ENCODE results near the gene FOXL2NB. TPM values are rescaled to one million over a fixed set of nuclear protein-coding genes. Genes with fewer than 3 reads are reported as not detected.

The FOXL2NB gene
- total RNA-seq: not detected

DNA sequence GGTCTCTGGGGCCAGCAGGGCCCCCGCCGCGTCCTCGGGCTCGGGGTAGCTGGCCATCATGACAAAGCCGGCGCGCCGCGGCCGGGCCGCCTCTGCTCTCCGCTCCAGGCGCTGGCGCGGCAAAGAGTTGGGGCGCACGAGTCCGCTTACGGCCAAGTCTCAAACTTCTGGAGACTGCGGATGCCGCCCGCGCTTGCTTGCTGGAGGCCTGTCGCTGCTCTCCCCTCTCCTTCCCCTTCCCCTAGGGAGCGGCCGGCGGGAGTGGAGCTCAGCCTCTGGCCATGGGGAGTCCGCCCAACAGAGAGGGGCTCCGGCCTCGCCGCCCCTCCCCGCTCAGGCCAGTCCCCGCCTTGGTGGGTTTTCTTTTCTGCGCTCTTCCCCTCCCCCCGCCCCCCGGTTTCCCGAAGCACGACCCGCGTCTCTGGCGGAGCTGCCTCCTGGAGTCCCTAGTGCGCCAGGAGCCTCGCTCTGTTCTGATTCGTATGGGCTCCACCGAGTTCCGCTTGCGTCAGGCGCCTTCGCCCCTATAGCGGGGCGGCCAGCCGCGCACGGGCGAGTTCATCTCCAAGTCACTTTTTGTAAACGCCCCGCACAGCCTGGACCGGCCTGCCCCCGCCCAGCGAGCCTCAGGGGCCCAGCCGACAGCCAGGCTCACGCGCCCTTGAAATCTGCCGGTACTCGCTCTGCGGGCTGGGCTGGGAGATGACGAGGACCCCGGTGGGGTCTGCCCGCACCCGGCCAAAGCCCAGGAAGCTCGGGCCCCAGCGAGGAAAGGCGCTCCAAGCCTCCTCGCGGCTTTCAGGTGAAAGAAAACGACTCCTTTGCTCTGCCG is at the start of gene FOXL2NB, which contains the start of gene FOXL2:
FOXL2NB (plus strand) TSS at position 555 of the 832 bp plus-strand sequence; CDS start at position 703, 148 bp downstream.
FOXL2 (minus strand) TSS at position 475 of the 832 bp plus-strand sequence; CDS start at position 60, 415 bp downstream.
- Mint-ChIP-seq H3K36me3 (peaks cover 3% of the 10 kb centered on the region), H3K27ac (peak within 1 kb of the TSS; percentile 58), H3K27me3 (peaks cover 85% of the 10 kb centered on the region), H3K9me3 (no peaks in the 10 kb centered on the region), H3K4me3 (peak within 1 kb of the TSS; percentile 72), H3K4me1 (peaks cover 18% of the 10 kb centered on the region)
- POLR2A ChIA-PET: no interaction called here
- ATAC-seq (ENCODE audit: low read depth) (peak; percentile 30), DNase-seq (peak; percentile 41)

DNA sequence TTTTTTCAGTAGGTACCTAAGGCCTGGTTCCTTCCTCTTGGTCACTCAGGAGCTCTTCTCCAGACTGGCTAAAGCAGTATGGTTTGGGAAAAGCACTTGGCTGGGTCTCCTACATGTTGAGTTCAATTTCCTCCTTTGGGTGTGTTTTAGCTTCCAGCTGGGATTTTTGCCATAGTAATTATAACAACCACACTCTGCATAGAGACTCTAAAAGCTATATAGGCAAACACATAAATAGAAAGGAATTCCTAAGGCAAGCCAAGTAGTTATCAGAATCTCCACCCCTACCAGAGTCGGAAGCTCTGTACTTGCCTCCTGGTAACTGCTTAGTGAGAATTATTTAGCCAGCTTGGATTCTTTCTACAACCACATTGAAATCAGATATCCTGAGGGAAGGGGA is 48.7 kb upstream of the FOXL2NB start:
- Mint-ChIP-seq H3K36me3 (no peaks in the 10 kb centered on the region), H3K27me3 (peaks cover 2% of the 10 kb centered on the region), H3K4me1 (no peaks in the 10 kb centered on the region), H3K27ac (no peak overlapping the region), H3K9me3 (no peaks in the 10 kb centered on the region), H3K4me3 (no peak overlapping the region)
- POLR2A ChIA-PET: no interaction called here
- no peak for DNase-seq
- no peak for ATAC-seq (ENCODE audit: low read depth)

DNA sequence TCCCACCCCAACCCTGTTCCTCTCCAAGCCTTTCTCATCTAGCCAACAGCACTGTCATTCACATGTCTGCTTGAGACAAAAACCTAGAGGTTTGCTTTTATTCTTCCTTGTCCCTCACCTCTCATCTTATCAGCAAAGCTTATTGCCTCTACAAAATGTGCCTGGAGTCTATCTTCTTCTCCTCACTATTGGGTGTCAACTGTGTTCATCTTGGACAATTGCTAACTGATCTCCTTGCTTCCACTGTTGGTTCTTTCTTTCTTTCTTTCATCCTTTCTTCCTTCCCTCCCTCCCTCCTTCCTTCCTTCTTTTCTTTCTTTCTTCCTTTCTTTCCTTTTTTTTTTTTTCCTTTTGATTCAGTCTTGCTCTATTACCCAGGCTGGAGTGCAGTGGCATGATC is 48.3 kb upstream of the FOXL2NB start:
- Mint-ChIP-seq H3K27me3 (peaks cover 2% of the 10 kb centered on the region), H3K36me3 (no peaks in the 10 kb centered on the region), H3K9me3 (no peaks in the 10 kb centered on the region), H3K4me3 (no peak overlapping the region), H3K4me1 (no peaks in the 10 kb centered on the region), H3K27ac (no peak overlapping the region)
- ATAC-seq (ENCODE audit: low read depth) (no peak), DNase-seq (no peak)
- POLR2A ChIA-PET: no interaction called here

DNA sequence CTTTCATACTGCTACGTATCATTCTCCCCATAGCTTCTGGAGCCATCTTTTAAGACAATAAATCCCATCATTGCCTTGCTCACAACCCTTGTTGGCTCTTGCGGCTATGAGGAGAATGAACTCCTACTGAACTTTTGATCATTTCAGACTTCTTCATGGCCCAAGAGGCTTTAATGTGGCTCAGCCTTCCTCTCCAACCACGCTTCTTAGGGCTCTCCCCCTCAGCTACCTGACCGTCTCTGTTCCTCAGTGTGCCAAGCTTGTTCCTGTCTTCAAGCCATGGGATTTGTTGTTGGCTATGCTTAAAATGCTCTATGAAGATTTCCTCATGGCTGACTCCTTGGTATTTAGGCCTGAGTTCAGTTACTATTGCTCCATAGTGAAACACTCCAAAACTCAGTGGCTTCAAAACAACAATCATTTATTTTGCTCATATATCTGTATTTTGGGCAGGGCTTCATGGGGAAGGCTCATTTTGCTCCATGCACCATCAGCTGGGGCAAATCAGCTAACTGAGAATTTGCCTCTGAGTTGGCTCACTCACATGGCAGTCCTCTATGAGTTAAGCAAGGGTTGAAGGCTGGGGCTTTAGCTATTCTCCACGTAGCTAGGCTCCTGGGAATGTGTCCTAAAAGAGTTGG is 47.5 kb upstream of the FOXL2NB start:
- Mint-ChIP-seq H3K4me1 (no peaks in the 10 kb centered on the region), H3K4me3 (no peak overlapping the region), H3K9me3 (no peaks in the 10 kb centered on the region), H3K27me3 (peaks cover 2% of the 10 kb centered on the region), H3K27ac (no peak overlapping the region), H3K36me3 (no peaks in the 10 kb centered on the region)
- POLR2A ChIA-PET: no interaction called here
- no peak for ATAC-seq (ENCODE audit: low read depth)
- no peak for DNase-seq

DNA sequence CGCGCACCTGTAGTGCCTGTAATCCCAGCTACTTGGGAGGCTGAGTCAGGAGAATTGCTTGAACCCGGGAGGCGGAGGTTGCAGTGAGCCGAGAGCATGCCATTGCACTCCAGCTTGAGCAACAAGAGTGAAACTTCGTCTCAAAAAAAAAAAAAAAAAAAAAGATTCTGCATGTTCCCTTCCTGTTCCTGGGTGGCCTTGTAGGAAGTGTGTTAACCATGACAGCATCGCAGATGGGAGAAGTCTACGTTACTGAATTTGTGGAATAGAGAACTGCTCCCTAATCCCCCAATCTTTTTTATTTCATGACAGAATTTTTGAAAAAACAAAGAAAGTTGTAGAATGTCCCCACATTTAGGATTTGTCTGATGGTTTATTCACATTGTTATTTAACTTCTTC is 45.5 kb upstream of the FOXL2NB start:
- Mint-ChIP-seq H3K27ac (no peak overlapping the region), H3K36me3 (no peaks in the 10 kb centered on the region), H3K27me3 (peaks cover 2% of the 10 kb centered on the region), H3K9me3 (no peaks in the 10 kb centered on the region), H3K4me3 (no peak overlapping the region), H3K4me1 (no peaks in the 10 kb centered on the region)
- DNase-seq (no peak), ATAC-seq (ENCODE audit: low read depth) (no peak)
- POLR2A ChIA-PET: no interaction called here

DNA sequence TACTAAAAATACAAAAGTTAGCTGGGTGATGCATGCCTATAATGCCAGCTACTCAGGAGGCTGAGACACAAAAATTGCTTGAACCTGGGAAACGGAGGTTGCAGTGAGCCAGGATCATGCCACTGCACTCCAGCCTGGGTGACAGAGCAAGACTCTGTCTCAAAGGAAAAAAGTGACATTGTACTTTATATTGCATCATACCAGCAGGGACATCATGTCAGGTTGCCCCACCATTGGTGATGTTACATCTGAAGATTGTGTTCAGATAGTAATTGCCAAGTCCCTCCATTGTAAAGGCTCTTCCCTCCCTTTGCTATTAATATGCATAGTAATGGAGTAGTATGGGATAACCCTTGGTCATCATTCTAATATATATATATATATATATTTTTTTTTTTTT is 44.8 kb upstream of the FOXL2NB start:
- ATAC-seq (ENCODE audit: low read depth) (no peak), DNase-seq (no peak)
- Mint-ChIP-seq H3K4me3 (no peak overlapping the region), H3K9me3 (no peaks in the 10 kb centered on the region), H3K4me1 (no peaks in the 10 kb centered on the region), H3K27ac (no peak overlapping the region), H3K36me3 (no peaks in the 10 kb centered on the region), H3K27me3 (peaks cover 2% of the 10 kb centered on the region)
- POLR2A ChIA-PET: no interaction called here

DNA sequence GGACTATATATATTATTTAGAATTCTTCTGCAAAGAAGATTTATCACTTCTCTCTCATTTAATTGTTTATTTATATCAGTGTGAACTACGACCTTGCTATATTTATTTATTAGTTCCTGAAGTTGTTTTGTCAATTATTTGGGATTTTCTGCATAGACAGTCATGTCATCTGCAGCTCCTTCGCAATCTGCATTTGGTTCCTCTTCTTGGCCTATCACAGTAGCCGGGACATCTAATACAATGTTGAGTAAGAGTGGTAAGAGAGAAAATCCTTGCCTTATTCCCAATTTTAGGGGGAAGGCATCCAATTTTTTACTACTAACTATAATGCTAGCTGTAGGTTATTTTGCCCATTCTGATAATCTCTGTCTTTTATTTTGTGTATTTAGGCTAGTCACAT is 39.5 kb upstream of the FOXL2NB start:
- Mint-ChIP-seq H3K36me3 (no peaks in the 10 kb centered on the region), H3K9me3 (no peaks in the 10 kb centered on the region), H3K27ac (no peak overlapping the region), H3K4me3 (no peak overlapping the region), H3K27me3 (peaks cover 10% of the 10 kb centered on the region), H3K4me1 (no peaks in the 10 kb centered on the region)
- POLR2A ChIA-PET: no interaction called here
- ATAC-seq (ENCODE audit: low read depth) (no peak), DNase-seq (no peak)

DNA sequence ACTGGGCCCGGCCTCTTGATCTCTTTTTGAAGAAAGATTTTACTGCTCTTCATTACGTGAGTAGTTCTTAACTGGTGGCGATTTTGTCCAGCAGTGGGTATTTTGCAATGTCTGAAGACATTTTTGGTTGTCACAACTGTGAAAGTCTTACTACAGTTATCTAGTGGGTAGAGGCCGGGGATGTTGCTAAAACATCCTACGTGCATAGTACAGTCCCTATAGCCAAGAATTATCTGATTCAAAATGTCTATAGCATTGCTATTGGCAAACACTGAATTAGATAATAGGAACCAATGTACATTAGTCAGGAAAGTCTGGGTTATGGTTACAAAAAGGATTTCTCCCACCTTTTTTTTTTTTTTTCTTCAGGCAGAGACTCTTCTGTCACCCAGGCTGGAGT is 38.2 kb upstream of the FOXL2NB start:
- Mint-ChIP-seq H3K9me3 (no peaks in the 10 kb centered on the region), H3K27me3 (peaks cover 12% of the 10 kb centered on the region), H3K36me3 (no peaks in the 10 kb centered on the region), H3K4me3 (no peak overlapping the region), H3K27ac (no peak overlapping the region), H3K4me1 (no peaks in the 10 kb centered on the region)
- DNase-seq: no peak
- no peak for ATAC-seq (ENCODE audit: low read depth)
- POLR2A ChIA-PET: interaction anchor here (0.7 kb wide), 1 partner anchor 74 kb away, joined by 5 read pairs; the partner anchor contains the start of gene PIK3CB

DNA sequence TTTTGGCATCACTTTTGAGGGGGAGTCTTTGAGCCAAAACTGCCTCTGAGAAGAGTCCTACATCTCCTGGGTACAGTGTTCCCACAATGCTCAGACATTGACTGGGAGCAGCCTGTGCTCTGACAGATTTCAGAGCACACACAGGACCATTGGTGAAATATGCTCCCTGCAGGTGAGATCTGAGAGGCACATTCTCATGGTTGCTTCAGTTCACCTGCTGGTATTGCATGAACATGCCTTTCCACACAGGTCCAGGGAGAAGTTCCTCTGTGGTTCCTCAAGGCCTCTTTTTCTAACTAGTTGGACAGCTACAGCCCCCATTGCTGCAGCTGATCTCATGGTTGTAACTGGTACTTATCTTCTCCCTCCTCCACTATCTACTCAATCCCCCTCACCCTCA is 37.1 kb upstream of the FOXL2NB start:
- no peak overlapping the region for H3K27ac Mint-ChIP-seq
- no peaks in the 10 kb centered on the region for H3K36me3 Mint-ChIP-seq
- H3K9me3 Mint-ChIP-seq: no peaks in the 10 kb centered on the region
- POLR2A ChIA-PET: no interaction called here
- no peak for ATAC-seq (ENCODE audit: low read depth)
- H3K27me3 Mint-ChIP-seq: peaks cover 13% of the 10 kb centered on the region
- H3K4me3 Mint-ChIP-seq: no peak overlapping the region
- H3K4me1 Mint-ChIP-seq: peaks cover 1% of the 10 kb centered on the region
- no peak for DNase-seq

DNA sequence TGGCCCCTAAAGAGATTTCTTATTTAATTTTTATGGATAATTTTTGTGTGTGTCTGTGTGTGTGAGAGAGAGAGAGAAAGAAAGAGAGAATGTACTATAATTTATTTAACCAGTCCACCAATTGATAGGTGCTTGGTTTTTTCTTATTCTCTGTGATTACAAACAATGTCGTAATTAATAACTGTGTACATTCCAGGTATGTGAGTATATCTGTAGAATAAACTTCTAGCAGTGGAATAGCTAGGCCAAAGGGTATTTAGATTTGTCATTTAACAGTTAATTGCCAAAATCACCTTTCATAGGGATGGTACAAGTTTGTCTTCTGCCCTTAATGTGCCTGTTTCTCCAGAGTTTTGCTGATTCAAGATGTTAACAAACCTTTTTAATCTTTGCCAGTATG is 35.4 kb upstream of the FOXL2NB start:
- no peaks in the 10 kb centered on the region for H3K36me3 Mint-ChIP-seq
- no peak overlapping the region for H3K4me3 Mint-ChIP-seq
- POLR2A ChIA-PET: no interaction called here
- peaks cover 16% of the 10 kb centered on the region for H3K27me3 Mint-ChIP-seq
- no peak overlapping the region for H3K27ac Mint-ChIP-seq
- no peak for ATAC-seq (ENCODE audit: low read depth)
- H3K9me3 Mint-ChIP-seq: no peaks in the 10 kb centered on the region
- peaks cover 4% of the 10 kb centered on the region for H3K4me1 Mint-ChIP-seq
- DNase-seq: no peak

DNA sequence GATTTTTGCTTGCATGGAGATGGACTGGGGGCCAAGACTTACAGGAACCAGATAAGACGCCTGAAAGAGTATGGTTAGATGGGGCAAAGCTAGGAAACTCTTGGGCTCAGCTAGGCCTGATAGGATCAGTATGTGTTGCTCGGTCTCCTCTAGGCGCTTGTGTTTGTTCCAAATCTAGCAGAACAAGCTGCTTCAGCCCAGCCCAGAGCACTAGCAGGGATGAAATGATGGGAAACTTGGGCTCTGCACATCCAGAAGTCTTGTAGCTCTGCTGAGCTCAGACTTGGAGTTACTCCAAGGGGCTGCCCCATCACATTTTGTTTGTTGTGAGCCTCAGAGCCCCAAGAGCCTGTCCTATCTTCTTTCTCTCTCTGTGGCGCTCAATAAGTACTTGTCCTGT is 34.8 kb upstream of the FOXL2NB start:
- Mint-ChIP-seq H3K27ac (no peak overlapping the region), H3K27me3 (peaks cover 18% of the 10 kb centered on the region), H3K9me3 (no peaks in the 10 kb centered on the region), H3K4me1 (peaks cover 4% of the 10 kb centered on the region), H3K4me3 (no peak overlapping the region), H3K36me3 (no peaks in the 10 kb centered on the region)
- no peak for DNase-seq
- no peak for ATAC-seq (ENCODE audit: low read depth)
- POLR2A ChIA-PET: interaction anchor here (0.6 kb wide), 1 partner anchor 315 kb away, joined by 4 read pairs; no protein-coding TSS in a partner anchor

DNA sequence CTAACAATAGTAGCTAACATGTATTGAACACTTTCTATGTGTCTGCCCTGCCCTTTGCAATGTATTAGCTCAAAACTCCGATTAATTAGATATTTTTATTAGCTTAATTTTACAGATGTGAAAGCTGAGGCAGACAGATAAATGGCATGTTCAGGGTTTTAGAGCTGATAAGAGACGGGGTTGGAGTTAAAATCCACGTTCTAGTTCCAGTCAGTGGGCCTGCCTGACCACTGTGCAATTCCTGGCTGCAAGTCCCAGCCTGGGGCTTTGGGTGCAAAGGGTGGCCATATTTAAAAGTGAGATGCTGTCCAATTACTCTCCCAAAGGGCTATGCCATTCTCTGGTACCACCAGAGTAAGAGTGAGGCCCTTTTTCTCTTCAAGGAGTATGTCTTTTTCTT is 33.3 kb upstream of the FOXL2NB start:
- Mint-ChIP-seq H3K27ac (no peak overlapping the region), H3K4me1 (peaks cover 4% of the 10 kb centered on the region), H3K27me3 (peaks cover 30% of the 10 kb centered on the region), H3K36me3 (no peaks in the 10 kb centered on the region), H3K4me3 (no peak overlapping the region), H3K9me3 (no peaks in the 10 kb centered on the region)
- POLR2A ChIA-PET: interaction anchor here (0.7 kb wide), 1 partner anchor 10 kb away, joined by 3 read pairs; no protein-coding TSS in a partner anchor
- ATAC-seq (ENCODE audit: low read depth): no peak
- no peak for DNase-seq

DNA sequence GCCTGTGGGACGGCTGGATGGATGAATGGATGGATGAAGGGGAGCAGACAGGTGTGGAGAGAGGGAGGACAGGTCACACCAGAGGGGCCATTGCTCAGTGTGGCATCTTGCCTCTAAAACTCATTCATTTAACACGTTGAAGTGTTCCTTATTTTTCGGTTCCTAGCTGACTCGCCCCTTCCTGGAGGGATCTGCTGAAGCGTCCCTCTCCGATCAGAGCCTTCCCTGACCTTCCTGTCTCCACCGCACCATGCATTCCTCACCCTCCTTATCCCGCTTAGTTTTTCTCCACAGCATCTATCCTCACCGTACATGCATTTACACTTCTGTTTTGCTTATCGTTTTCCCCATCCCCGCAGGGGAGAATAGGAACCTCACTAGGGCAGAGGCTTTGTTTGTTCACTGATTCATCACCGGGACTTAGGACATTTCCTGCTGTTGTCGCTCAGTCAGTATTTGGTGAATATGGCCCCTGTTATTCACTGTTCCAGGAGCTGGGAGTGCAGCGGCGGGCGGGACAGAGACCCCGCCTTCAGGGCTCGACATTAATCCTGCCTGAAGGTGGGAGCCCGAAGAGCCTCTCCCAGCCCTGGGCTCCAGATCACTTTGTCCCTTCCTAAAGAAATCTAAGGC is 32.0 kb upstream of the FOXL2NB start:
- Mint-ChIP-seq H3K9me3 (no peaks in the 10 kb centered on the region), H3K4me3 (peak overlapping the region; percentile 84), H3K36me3 (no peaks in the 10 kb centered on the region), H3K4me1 (peaks cover 4% of the 10 kb centered on the region), H3K27ac (no peak overlapping the region), H3K27me3 (peaks cover 39% of the 10 kb centered on the region)
- ATAC-seq (ENCODE audit: low read depth) (peak; percentile 7), DNase-seq (no peak)
- POLR2A ChIA-PET: interaction anchor here (1.5 to 2.5 kb wide), 2 partner anchors 307 to 321 kb away, joined by 5 to 16 read pairs; partner anchors contain the start of genes CEP70 and FAIM

Data from activated naive CD8-positive, alpha-beta T cell treated with anti-CD3 and anti-CD28 coated beads, Interleukin-2, amount 10 ng/mL, durations not matched to agents 7 days and 5 days (primary cell).